ENCODE data around the gene LDLRAP1.

DNA sequence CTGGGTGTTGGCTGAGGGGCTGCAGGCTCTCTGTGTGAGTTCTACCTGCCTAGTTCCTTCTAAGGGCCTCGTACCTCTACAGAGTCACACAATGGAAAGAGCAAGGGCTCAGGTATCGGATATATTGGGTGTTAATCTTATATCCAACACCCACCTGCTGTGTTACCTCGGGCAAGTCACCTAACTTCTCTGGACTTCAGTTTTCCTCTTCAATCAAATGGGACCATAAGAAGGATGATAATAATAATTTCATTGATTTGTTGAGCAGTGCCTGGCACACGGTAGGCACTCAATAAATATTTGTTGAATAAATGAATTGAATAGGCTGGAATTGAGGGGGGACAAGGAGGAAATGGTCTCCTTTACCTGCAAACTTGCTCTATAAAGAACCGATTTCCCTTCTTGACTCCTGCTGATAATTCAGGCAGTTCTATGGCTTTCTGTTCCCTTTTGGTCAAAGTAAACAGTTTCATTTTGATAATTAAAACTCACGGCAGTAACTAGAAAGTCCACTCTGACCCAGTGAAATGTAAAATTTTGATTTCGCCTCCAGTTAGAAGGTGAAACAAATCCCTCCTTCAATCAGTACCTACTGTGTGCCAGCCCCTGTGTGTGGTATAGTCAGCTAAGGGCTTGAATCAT, 56.7 kb downstream of the LDLRAP1 start:
- TF ChIP-seq, protein P1, sequence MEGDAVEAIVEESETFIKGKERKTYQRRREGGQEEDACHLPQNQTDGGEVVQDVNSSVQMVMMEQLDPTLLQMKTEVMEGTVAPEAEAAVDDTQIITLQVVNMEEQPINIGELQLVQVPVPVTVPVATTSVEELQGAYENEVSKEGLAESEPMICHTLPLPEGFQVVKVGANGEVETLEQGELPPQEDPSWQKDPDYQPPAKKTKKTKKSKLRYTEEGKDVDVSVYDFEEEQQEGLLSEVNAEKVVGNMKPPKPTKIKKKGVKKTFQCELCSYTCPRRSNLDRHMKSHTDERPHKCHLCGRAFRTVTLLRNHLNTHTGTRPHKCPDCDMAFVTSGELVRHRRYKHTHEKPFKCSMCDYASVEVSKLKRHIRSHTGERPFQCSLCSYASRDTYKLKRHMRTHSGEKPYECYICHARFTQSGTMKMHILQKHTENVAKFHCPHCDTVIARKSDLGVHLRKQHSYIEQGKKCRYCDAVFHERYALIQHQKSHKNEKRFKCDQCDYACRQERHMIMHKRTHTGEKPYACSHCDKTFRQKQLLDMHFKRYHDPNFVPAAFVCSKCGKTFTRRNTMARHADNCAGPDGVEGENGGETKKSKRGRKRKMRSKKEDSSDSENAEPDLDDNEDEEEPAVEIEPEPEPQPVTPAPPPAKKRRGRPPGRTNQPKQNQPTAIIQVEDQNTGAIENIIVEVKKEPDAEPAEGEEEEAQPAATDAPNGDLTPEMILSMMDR (conservative IDR thresholded peaks at IDR 0.05): no peak
- TF ChIP-seq EZH2 (IDR thresholded peaks at IDR 0.05; ENCODE audit: low read depth): no peak

Measured in PC-9 (cell line).